GM18499 (cell line): ENCODE results near the gene CTNND2.

ENCODE experiments used
- ATAC-seq: cut with Tn5 transposase; IDR thresholded peaks from one replicate; pipeline ENCODE4 v1.9.1; 2021; ENCODE audit warnings: moderate number of reproducible peaks; ENCODE audit not compliant: insufficient read depth, unreplicated experiment

CTNND2 gene

GRCh38 chr5:11790201-11790600, 114.0 kb downstream of the CTNND2 start:
- no peak for ATAC-seq

- ATAC-seq: no peak
Measured at GRCh38 chr5:11785771-11786352, 118.4 kb downstream of the CTNND2 start.

- ATAC-seq: no peak
Measured at GRCh38 chr5:11780641-11781345, 123.5 kb downstream of the CTNND2 start.

GRCh38 chr5:11777096-11777495, 127.2 kb downstream of the CTNND2 start:
- ATAC-seq: no peak

GRCh38 chr5:11770310-11770709, 133.9 kb downstream of the CTNND2 start:
- no peak for ATAC-seq

GRCh38 chr5:11760934-11761603, 143.2 kb downstream of the CTNND2 start:
- ATAC-seq: no peak

- ATAC-seq: no peak
Measured at GRCh38 chr5:11758321-11758720, 145.9 kb downstream of the CTNND2 start.

- no peak for ATAC-seq
Measured at GRCh38 chr5:11757661-11758060, 146.6 kb downstream of the CTNND2 start.

- ATAC-seq: no peak
Measured at GRCh38 chr5:11737010-11737409, 167.2 kb downstream of the CTNND2 start.

- ATAC-seq: no peak
Measured at GRCh38 chr5:11734369-11734768, 169.9 kb downstream of the CTNND2 start.

- ATAC-seq: no peak
Measured at GRCh38 chr5:11733840-11734192, 170.4 kb downstream of the CTNND2 start.

- ATAC-seq: no peak
Measured at GRCh38 chr5:11733185-11733839, 170.9 kb downstream of the CTNND2 start.

- no peak for ATAC-seq
Measured at GRCh38 chr5:11724940-11725339, 179.3 kb downstream of the CTNND2 start.

GRCh38 chr5:11719888-11720481, 184.3 kb downstream of the CTNND2 start:
- no peak for ATAC-seq

GRCh38 chr5:11715461-11716196, 188.6 kb downstream of the CTNND2 start:
- no peak for ATAC-seq

- ATAC-seq: no peak
Measured at GRCh38 chr5:11711932-11712331, 192.3 kb downstream of the CTNND2 start.

GRCh38 chr5:11709021-11709420, 195.2 kb downstream of the CTNND2 start:
- no peak for ATAC-seq

- ATAC-seq: no peak
Measured at GRCh38 chr5:11704916-11705315, 199.3 kb downstream of the CTNND2 start.

- no peak for ATAC-seq
Measured at GRCh38 chr5:11700391-11700790, 203.9 kb downstream of the CTNND2 start.

- no peak for ATAC-seq
Measured at GRCh38 chr5:11692636-11693035, 211.6 kb downstream of the CTNND2 start.
